Upper lobe of right lung (tissue), 1 donor: ENCODE results near the gene SCUBE1. TPM values are rescaled to one million over a fixed set of nuclear protein-coding genes. Genes with fewer than 3 reads are reported as not detected.

Source experiments
- ATAC-seq: fragments of 200-7000 bp; cut with Tn5 transposase; one replicate; pipeline ENCODE4 v1.9.1; 2020; ENCODE audit warnings: mild to moderate bottlenecking, moderate library complexity
- DNase-seq: peaks from one replicate; pipeline ENCODE4 v3.0.0-alpha.2; 2020
- H3K27ac ChIP-seq: fragments of 200-600 bp; one replicate; pipeline ENCODE4 v1.8.0; 2022
- H3K27me3 ChIP-seq: fragments of 200-600 bp; one replicate; pipeline ENCODE4 v1.8.0; 2022; ENCODE audit warnings: mild to moderate bottlenecking
- H3K36me3 ChIP-seq: fragments of 200-600 bp; one replicate; pipeline ENCODE4 v1.8.0; 2022
- H3K4me1 ChIP-seq: fragments of 200-600 bp; one replicate; pipeline ENCODE4 v1.8.0; 2022
- H3K4me3 ChIP-seq: fragments of 200-600 bp; one replicate; pipeline ENCODE4 v1.8.0; 2022; ENCODE audit warnings: mild to moderate bottlenecking
- H3K9me3 ChIP-seq: fragments of 200-600 bp; one replicate; pipeline ENCODE4 v1.8.0; 2022
- intact Hi-C: fragments of 100-400 bp; cut with DNase I; formaldehyde crosslinking; loops from one replicate; pipeline ENCODE4 v1.11.0; 2022
- total RNA-seq: library from RNA; stranded (reverse); fragmentation: NEBNext Ultra II Directional; extraction: Animal tissue kit (Norgen Biotek cat#: 25700); gene quantifications from one replicate; pipeline ENCODE4 v1.2.1, GENCODE V29; 2021
- TF ChIP-seq, protein P1 (sequence below): fragments of 200-600 bp; IDR thresholded peaks from one replicate; pipeline ENCODE4 v1.8.0; 2022; ENCODE audit warnings: antibody characterized with exemption
- donor health status: DM: no; HTN: yes; CAD: no; lungs with severe emphysema.

Gene SCUBE1
- total RNA-seq, 1 donor from 2014 or later = 36.0 TPM

DNA sequence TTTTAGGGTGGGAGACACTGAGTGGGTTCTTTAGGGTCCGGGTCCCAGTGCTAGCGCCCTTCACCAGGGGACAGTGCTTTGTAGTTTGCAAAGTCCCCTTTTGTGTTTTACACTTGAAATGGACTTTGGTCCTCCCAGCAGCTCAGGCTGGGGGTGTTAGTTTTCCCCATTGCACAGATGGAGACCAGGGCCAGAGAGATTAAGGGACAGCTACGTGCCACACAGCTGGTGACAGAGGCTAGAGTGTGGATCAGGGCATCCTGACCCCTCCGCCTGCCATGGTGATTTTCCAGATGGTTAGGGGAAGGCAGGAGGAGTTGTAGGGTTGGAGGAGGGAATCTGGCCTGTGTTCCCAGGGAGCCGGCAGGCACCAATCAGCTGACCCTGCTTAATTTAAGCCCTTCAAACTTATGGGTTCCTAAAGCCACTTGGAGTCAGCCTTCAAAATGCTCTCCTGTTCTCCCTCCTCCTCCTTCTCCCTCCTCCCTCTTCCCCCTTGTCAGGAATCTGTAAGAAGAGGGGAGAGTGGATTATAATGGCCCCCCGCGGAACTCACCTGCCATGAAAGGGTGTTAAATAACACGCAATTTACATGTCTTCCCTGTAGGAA lies 46.2 kb upstream of the SCUBE1 start:
- H3K36me3 ChIP-seq = no peaks in the 10 kb centered on the region
- DNase-seq (no peak), ATAC-seq (no peak)
- no peaks in the 10 kb centered on the region for H3K9me3 ChIP-seq
- intact Hi-C loops = loop anchor here (10.0 kb wide), 1 partner anchor 115 kb away; no protein-coding TSS in a partner anchor
- H3K4me1 ChIP-seq = peaks cover 8% of the 10 kb centered on the region
- TF ChIP-seq, protein P1, sequence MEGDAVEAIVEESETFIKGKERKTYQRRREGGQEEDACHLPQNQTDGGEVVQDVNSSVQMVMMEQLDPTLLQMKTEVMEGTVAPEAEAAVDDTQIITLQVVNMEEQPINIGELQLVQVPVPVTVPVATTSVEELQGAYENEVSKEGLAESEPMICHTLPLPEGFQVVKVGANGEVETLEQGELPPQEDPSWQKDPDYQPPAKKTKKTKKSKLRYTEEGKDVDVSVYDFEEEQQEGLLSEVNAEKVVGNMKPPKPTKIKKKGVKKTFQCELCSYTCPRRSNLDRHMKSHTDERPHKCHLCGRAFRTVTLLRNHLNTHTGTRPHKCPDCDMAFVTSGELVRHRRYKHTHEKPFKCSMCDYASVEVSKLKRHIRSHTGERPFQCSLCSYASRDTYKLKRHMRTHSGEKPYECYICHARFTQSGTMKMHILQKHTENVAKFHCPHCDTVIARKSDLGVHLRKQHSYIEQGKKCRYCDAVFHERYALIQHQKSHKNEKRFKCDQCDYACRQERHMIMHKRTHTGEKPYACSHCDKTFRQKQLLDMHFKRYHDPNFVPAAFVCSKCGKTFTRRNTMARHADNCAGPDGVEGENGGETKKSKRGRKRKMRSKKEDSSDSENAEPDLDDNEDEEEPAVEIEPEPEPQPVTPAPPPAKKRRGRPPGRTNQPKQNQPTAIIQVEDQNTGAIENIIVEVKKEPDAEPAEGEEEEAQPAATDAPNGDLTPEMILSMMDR = no peak
- no peak overlapping the region for H3K27ac ChIP-seq
- H3K4me3 ChIP-seq = no peak overlapping the region
- peaks cover 23% of the 10 kb centered on the region for H3K27me3 ChIP-seq

DNA sequence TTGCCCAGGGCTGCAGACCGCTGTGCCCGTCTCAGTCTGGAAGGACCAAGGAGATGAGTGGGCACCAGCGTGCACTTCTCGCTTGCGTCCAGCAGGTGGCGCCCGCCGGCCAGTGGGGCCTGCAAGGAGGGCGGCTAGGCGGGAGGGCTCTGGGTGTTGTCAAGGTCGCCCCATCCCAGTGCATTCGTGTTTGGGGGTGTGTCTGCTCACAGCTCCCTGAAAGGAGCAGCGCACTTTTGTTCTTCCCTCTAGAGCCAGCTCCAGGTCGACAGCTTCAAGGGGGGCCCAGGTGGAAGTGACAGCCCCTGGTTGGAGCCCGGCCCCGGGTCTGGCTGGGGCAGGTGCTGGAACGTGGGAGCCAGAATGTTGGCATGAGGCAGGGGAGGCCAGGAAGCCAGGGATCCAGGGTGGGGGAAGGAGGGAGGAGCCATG lies 45.3 kb upstream of the SCUBE1 start:
- DNase-seq = peak; percentile 89
- Histone ChIP-seq H3K36me3 (no peaks in the 10 kb centered on the region), H3K4me1 (peaks cover 8% of the 10 kb centered on the region), H3K27ac (no peak overlapping the region), H3K4me3 (no peak overlapping the region), H3K9me3 (no peaks in the 10 kb centered on the region), H3K27me3 (peaks cover 23% of the 10 kb centered on the region)
- peak; percentile 87 for ATAC-seq
- intact Hi-C loops = loop anchor here (10.0 kb wide), 1 partner anchor 114 kb away; no protein-coding TSS in a partner anchor
- TF ChIP-seq, protein P1 = peak; percentile 99

DNA sequence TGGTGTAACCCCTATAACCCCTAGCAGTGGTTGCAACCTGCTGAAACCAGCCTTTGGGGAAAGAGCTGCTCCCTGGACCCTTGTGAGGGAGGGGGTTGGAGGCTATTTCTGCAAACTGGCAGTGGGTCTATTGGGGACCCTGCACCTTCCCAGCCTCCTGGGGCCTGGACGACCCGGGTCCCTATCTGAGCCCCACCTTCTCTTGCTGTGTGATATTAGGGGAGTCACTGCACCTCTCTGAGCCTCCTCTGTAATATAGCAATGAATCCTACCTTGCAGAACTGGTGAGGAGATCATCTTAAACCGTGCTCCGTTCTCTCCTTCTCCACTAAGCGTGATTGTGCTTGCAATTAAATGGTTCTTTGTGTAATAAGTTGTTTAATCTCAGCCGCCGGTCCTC lies 44.6 kb upstream of the SCUBE1 start:
- intact Hi-C loops = loop anchor here (10.0 kb wide), 1 partner anchor 113 kb away; no protein-coding TSS in a partner anchor
- H3K36me3 ChIP-seq = no peaks in the 10 kb centered on the region
- no peak for DNase-seq
- TF ChIP-seq, protein P1 = no peak
- no peaks in the 10 kb centered on the region for H3K9me3 ChIP-seq
- H3K4me1 ChIP-seq = peaks cover 8% of the 10 kb centered on the region
- H3K27me3 ChIP-seq = peaks cover 23% of the 10 kb centered on the region
- no peak overlapping the region for H3K4me3 ChIP-seq
- no peak for ATAC-seq
- H3K27ac ChIP-seq = no peak overlapping the region

DNA sequence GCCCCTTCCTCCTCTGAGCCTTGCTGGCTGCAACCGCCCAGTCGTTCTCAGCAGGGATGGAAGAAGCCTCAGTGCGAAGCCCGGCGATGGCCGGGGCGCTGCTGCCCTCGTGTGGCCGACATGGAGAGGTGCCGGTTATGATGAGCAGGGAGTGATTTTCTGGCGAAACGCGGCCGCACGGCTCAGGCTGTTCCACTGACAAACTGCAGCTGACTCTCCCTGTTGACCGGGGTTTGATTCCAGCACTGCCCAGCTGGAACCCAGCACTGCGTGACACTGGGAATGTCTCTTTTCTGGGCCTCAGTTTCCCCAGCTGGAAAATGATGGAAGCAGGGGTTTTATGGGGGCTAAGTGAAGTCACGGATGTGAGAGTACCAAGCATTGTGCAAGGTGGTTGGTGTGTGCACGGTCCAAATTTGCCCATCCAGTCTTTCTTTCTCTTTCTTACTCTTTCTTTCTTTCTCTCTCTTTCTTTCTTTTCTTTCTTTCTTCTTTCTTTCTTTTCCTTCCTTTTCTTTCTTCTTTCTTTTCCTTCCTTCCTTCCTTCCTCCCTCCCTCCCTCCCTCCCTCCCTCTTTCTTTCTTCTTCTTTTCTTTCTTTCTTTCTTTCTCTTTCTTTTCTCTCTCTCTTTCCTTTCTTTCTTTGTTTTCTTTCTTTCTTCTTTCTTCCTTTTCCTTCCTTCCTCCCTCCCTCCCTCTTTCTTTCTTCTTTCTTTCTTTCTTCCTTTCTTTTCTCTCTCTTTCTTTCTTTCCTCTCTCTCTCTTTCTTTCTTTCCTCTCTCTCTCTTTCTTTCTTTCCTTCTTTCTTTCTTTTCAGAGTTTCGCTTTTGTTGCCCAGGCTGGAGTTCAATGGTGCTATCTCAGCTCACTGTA lies 42.8 kb upstream of the SCUBE1 start:
- intact Hi-C loops = loop anchor here (10.0 kb wide), 1 partner anchor 111 kb away; no protein-coding TSS in a partner anchor
- DNase-seq = peak; percentile 89
- H3K27ac ChIP-seq = no peak overlapping the region
- H3K36me3 ChIP-seq = no peaks in the 10 kb centered on the region
- no peak overlapping the region for H3K4me3 ChIP-seq
- H3K9me3 ChIP-seq = no peaks in the 10 kb centered on the region
- peak; percentile 96 for ATAC-seq
- peaks cover 23% of the 10 kb centered on the region for H3K27me3 ChIP-seq
- peaks cover 8% of the 10 kb centered on the region for H3K4me1 ChIP-seq
- TF ChIP-seq, protein P1 = peak; percentile 89

DNA sequence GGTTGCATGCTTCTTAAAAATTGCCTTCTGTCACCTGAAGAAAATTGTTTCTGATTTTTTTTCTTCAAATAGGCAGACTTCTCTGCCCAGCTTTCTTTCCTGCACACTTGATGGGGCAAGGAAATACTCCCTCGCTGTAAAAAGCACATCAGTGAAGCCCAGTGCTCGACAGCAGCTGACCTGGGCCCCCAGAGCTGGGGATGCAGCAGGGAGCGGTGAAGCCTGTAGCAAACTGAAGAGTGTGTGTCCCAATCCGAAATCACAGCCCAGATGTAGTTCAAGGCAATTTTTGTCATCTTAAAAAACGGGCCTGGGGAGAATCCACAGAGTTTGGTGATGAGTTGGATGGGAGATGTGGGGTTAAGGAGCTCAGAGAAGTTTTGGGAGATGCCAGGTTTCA lies 41.7 kb upstream of the SCUBE1 start:
- intact Hi-C loops = loop anchor here (10.0 kb wide), 1 partner anchor 110 kb away; no protein-coding TSS in a partner anchor
- Histone ChIP-seq H3K27me3 (peaks cover 23% of the 10 kb centered on the region), H3K4me3 (no peak overlapping the region), H3K4me1 (peaks cover 8% of the 10 kb centered on the region), H3K36me3 (no peaks in the 10 kb centered on the region), H3K27ac (no peak overlapping the region), H3K9me3 (no peaks in the 10 kb centered on the region)
- TF ChIP-seq, protein P1 = no peak
- ATAC-seq (no peak), DNase-seq (no peak)
